ENCODE results near the gene MYO10. TPM values are rescaled to one million over a fixed set of nuclear protein-coding genes. Genes with fewer than 3 reads are reported as not detected.

The MYO10 gene
- total RNA-seq, 4 donors from 2014 or later: 21.0 to 29.8 (median 27.3) TPM

- H3K27me3 ChIP-seq: no peaks in the 10 kb centered on the region
- no peak overlapping the region for H3K4me3 ChIP-seq
- 77 to 84% methylated on average over 9 to 13 of the region's 13 CpGs for WGBS, 2 donors
- no peaks in the 10 kb centered on the region for H3K4me1 ChIP-seq
- no peaks in the 10 kb centered on the region for H3K9me3 ChIP-seq
- H3K36me3 ChIP-seq: no peaks in the 10 kb centered on the region
- DNase-seq: no peak
- TF ChIP-seq CTCF (IDR thresholded peaks at IDR 0.05): no peak
- no peak for TF ChIP-seq POLR2A (IDR thresholded peaks at IDR 0.05)
- H3K27ac ChIP-seq: no peak overlapping the region
- intact Hi-C loops (cut with DNase I): no loop called here
These were observed 21.5 kb upstream of the MYO10 start for GRCh38 chr5:16957304-16958196.

GRCh38 chr5:16953729-16954128, 17.6 kb upstream of the MYO10 start:
- Histone ChIP-seq H3K4me1 (no peaks in the 10 kb centered on the region), H3K9me3 (no peaks in the 10 kb centered on the region), H3K36me3 (no peaks in the 10 kb centered on the region), H3K27me3 (no peaks in the 10 kb centered on the region), H3K27ac (no peak overlapping the region), H3K4me3 (no peak overlapping the region)
- WGBS, 2 donors: 80 to 84% methylated on average over 8 to 9 of the region's 9 CpGs
- intact Hi-C loops (cut with DNase I): no loop called here
- DNase-seq: no peak
- TF ChIP-seq CTCF (IDR thresholded peaks at IDR 0.05): no peak
- no peak for TF ChIP-seq POLR2A (IDR thresholded peaks at IDR 0.05)

GRCh38 chr5:16952968-16953671, 17.0 kb upstream of the MYO10 start:
- no peak for TF ChIP-seq POLR2A (IDR thresholded peaks at IDR 0.05)
- no peak for TF ChIP-seq CTCF (IDR thresholded peaks at IDR 0.05)
- H3K4me1 ChIP-seq: no peaks in the 10 kb centered on the region
- no peak for DNase-seq
- no peaks in the 10 kb centered on the region for H3K36me3 ChIP-seq
- no peak overlapping the region for H3K27ac ChIP-seq
- H3K27me3 ChIP-seq: no peaks in the 10 kb centered on the region
- H3K4me3 ChIP-seq: no peak overlapping the region
- intact Hi-C loops (cut with DNase I): no loop called here
- H3K9me3 ChIP-seq: no peaks in the 10 kb centered on the region
- WGBS, 2 donors: 81 to 93% methylated on average over 5 to 6 of the region's 6 CpGs

GRCh38 chr5:16946725-16947124, 10.6 kb upstream of the MYO10 start:
- H3K4me1 ChIP-seq: no peaks in the 10 kb centered on the region
- H3K36me3 ChIP-seq: no peaks in the 10 kb centered on the region
- peaks cover 0 to 13% (median 6%) of the 10 kb centered on the region in 3 donors for H3K9me3 ChIP-seq
- WGBS, 2 donors: 75 to 89% methylated on average over 1 of the region's 1 CpG
- TF ChIP-seq POLR2A (IDR thresholded peaks at IDR 0.05): no peak
- no peak for TF ChIP-seq CTCF (IDR thresholded peaks at IDR 0.05)
- no peak overlapping the region for H3K27ac ChIP-seq
- no peak for DNase-seq
- intact Hi-C loops (cut with DNase I): no loop called here
- H3K4me3 ChIP-seq: no peak overlapping the region
- no peaks in the 10 kb centered on the region for H3K27me3 ChIP-seq
